HG02588 (cell line): ENCODE measurements around the gene FAM171A1.

Experiments used
- ATAC-seq: cut with Tn5 transposase; IDR thresholded peaks from one replicate; pipeline ENCODE4 v1.9.1; 2021; ENCODE audit warnings: mild to moderate bottlenecking, moderate library complexity; ENCODE audit not compliant: unreplicated experiment

FAM171A1 gene

DNA sequence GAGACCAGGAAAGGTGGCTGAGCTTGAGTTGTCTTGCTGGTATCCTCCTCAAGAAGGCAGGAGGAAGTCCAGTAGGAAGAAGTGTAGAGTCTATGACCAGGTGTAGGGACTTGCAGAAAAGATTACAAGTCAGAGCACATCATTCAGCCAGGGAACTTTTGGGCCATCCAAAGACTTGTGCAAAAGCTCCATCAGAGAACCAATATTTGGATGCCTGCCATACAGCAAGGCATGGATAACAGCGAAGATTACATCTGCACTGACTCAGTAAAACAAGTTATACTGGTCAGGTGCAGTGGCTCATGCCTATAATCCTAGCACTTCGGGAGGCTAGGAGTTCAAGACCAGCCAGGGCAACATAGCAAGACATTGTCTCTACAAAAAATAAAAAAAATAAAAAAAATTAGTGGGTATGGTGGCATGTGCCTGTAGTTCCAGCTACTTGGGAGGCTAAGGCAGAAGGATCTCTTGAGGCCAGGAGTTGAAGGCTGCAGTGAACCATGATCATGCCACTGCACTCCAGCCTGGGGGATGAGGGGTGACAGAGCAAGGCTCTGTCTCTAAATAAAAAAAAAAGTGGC lies 189.4 kb downstream of the FAM171A1 start:
- no peak for ATAC-seq

DNA sequence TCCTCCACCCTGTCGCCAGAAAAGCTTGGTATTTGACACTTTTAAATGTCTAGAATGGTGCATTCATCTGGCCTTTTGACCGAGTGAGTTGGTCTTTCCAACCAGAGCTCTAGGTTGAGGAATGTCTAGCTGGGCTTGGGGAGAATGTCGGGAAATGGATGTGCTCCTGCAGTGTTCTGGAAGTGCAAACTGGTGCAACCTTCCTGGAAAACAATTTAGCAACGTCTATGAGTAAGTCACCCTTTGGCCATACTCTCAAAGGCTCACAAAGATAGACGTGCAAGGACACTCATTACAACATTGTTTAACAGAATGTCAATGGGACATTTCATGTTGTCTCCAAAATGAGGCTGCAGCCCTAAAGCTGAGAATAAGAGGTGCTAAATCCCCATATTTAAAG lies 190.4 kb downstream of the FAM171A1 start:
- no peak for ATAC-seq

DNA sequence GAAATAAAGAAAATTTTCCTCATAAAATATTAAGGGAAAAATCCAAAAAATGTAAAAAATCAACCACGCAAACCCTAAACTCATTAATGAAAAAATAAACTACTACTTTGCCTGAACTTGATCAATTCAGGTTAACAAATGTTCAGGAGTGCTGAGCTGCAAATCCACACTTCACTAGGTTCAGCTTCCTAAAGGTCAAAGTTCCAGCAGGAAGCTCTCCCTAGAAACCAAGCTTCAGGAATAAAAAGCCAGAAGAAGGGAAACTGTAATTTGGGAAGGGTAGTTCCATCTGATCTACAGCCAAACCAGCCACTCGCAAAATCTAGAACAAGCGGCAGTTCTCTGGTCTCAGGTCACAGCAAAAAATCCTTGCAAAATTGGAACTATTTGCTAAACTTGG lies 194.8 kb downstream of the FAM171A1 start:
- no peak for ATAC-seq

DNA sequence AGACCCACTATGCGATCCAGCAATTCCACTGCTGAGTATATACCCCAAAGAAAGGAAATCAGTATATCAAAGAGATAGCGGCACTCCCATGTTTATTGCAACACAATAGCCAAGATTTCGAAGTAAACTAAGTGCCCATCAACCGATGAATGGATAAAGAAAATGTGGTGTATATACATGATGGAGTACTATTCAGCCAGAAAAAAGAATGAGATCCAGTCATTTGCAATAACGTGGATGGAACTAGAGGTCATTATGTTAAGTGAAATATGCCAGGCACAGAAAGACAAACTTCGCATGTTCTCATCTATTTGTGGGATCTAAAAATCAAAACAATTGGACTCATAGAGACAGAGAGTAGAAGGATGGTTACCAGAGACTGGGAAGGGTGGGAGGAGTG lies 195.5 kb downstream of the FAM171A1 start:
- ATAC-seq, result no peak

DNA sequence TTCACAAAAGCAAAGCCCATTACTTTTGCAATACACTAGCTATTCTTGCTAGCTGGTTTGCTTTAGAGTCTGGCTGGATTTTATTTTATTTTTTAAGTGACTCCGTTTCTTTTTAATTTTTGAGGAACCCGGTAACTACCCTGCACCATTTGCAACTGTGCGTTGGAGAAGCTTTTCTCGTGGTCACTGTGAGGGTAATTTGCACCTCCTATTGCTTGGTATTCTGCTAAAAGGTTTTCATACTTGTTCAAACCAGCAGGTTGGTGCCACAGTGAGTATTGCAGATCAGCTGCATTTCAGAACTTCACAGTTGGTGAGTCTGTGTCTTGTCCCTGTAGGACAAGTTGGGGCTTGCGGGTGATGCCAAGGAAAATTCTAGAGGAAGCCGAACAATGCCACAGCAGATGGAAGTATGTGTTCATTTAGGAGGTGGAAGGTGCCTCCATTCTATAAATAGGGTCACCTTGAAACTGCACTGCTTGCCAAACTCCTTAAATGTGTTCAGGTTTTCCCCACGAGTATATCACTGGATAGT lies 198.7 kb downstream of the FAM171A1 start:
- ATAC-seq, result no peak

DNA sequence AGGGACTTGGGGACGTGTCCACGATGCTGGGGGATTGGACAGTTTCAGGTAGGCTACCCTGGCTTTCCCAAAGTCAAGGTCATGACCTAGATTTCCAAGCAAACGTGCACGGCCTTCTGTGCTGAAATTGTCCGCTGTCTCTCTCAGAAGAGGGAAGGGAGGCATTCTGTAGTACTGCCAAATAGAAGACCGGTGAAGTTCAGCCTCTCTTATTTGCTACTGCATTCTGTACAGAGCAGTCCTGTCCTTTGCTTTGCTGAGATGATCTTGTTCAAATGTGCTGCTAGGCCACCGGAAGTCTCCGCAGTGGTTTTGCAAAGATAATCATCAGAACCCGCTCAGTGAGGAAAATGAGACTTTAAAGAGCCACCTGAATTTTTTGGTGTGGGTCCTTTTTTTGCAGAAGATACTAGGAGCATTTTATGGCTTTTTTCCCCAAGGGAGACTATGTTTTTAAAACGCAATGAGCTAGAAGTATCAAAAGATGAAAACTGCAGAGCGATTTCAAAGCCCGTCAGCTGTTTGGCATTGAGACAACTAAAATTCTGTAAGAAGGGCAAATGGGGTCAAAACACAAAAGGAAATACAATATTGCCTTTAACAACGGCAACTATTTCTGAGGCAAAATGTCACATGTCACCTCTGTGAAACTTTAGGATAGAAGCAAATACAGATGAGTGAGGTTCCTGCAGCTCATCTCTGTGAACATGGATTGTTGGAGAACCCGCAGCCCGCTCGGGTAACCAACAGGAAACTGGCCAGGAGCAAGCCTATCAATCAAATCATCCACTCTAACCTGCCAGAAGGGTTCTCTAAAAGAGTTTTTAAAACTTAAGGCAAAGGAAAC lies 201.3 kb downstream of the FAM171A1 start:
- ATAC-seq, result no peak

DNA sequence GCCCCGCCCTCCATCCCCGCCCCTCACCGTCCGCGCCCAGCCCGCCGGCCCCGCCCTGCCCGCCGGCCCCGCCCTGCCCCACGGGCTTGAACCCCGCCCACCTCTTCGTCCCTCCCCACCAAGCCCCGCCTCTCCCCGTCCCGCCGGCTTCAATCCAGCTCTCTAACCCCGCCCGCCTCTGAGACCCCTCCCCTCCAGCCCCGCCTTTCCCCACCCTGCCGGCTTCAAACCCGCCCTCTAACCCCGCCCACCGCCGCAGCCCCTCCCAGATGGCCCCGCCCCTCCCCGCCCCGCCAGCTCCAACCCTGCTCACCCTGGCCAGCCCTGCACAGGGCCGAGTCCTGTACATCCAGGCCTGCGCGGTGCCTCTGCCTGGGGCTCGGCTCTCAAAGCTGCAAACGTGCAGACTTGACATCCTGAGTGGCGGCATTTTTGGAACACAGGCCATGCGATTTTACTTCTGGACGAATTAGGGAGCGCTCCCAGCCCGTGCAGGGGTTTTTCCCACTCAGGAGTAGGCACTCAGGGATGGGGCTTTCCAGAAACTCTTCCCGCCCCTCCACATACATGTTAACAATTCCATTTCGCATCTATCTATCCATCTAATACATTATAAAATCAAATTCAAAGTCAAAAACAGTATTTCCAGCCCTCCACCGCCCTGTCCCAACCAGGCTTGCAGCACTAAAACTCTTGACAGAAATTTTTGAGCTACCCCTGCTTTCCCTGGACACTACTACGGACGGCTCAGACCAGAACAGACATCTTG lies 202.1 kb downstream of the FAM171A1 start:
- peak; percentile 40 for ATAC-seq

DNA sequence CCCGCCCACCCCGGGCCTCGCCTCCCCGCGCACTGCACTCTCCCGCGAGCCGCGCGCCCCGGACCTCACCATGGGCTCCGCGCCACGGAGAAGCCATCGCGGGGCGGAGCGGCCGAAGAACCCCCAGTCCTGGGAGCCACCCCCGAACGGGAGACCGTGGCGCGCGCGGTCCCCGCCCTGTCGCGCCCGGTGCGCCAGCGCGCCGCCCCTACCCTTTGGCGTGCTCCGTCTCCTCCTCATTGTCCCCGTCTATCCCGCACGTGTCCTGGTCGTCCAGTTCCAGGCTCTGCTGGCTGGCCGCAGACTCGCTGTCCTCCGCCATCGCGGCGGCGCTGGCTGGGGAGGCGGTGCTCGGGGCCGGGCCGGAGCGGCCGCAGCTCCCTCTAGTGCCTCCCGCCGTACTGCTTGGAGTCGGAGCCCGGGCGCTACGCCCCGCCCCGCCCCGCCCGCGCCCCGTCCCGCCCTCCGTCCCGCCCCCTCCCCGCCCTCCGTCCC lies 202.8 kb downstream of the FAM171A1 start, which contains the start of gene NMT2:
Gene NMT2 (minus strand): TSS at position 403 of the 495 bp plus-strand sequence. CDS start 81 bp downstream, at position 322.
- ATAC-seq, result peak; percentile 91

DNA sequence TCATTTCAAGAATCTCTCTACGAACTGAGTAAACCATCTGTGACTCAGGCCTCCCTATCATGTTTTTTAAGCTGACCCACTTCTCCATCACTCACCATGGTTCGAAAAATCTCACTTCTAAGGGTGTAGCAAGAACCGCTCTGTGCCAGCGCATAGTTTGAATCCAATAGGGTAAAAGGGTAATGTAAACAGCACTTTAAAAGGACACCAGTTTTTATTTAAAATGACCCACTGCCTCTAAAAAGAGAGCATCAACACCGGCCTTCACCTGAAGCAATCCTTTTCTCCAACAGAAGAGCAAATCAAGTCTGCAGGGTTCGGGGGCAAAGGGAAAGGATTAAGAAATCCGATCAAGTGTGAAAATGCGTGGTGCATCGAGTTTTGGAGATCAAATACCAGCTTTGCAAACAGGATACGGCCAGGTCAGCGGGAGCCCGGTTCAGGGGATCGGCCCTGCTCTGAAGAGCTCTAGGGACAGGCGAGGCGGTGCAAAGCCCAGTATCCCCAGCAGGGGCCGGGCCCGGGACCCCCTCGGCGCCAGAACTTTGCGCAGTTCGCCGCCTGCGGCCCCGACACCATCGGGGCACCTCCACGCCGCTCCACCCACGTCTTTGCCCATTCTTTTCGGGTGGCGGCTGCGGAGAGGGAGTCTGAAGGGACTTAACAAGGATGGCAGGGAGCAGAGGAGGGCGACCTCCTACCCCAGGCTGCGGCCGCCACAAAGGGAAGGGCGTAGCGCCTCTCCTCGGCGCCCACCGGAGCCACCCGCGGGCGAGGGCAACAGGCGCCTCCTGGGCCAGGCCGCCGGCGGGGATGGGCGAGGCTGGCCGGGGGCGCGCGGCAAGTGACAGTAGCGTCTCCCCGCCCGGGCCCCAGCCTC lies 203.4 kb downstream of the FAM171A1 start:
- ATAC-seq, result peak; percentile 36

DNA sequence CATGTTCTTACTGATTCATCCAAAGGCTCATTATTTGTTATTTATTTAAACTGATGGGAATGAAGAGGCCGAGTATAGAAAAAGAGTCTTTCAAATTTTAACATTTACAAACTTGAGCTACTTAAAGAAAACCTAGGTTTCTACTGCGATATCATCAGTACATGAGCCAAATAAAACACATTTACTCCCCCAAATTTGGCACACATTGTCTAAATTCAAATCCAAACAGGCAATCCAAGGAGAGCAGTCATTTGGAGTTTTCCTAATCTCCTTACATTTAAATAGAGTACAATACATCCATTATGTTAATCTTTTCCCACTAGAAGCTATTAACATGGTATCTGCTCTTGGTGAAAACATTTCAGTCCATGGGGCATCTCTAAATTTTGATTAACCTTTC lies 204.8 kb downstream of the FAM171A1 start:
- ATAC-seq, result no peak

DNA sequence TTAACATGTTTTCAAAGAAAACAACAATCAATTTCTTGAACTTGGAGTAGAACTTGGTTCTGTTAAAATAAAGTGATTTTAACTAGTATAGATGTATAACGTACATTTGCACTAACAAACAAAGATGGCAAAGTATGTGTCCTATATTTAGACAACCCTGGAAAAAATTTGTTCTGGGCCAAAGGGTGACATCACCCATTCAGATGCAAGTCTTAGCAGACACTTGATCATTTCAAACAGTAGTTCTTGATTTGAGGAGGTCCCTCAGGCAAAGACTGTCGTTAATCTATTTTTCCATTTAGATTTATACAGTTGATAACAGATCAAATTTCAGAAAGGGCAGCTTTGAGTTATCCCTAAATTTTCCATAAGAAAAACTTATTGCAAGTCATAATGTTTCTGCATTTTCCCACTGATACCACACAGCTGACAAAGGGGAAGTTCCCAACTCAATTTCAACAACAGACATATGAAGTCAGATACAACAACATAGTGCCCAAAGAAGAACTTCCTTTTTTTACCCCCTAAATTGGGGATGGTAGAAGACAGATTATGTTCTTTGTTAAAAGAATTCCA lies 207.7 kb downstream of the FAM171A1 start:
- no peak for ATAC-seq
